SK-N-SH (cell line): Measurements from ENCODE around the gene PELI2. TPM values are rescaled to one million over a fixed set of nuclear protein-coding genes. Genes with fewer than 3 reads are reported as not detected.

Source experiments
- CTCF ChIA-PET: fragments of 300-600, 350-600 bp; formaldehyde crosslinking; extraction: SDS; loops from one replicate; lab custom pipeline; 2021; lab: Yijun Ruan, JAX
- POLR2A ChIA-PET: fragments of 350-600 bp; sonication (Branson Sonifier 250); formaldehyde crosslinking; extraction: SDS; loops from one replicate; lab custom pipeline; 2020; ENCODE audit warnings: antibody characterized with exemption, inconsistent platforms; lab: Yijun Ruan, JAX
- DNase-seq: peaks from one replicate; pipeline ENCODE4 v3.0.0; 2012
- H2AFZ ChIP-seq: fragments of 200-600 bp; sonication (generic); 2 replicates; pipeline ENCODE4 v1.8.1; 2016; ENCODE audit warnings: antibody characterized with exemption, mild to moderate bottlenecking, low read depth
- H3F3A ChIP-seq: fragments of 200-600 bp; sonication (generic); replicated peaks from 2 replicates; pipeline ENCODE3; 2016; ENCODE audit warnings: antibody characterized with exemption, mild to moderate bottlenecking; ENCODE audit not compliant: insufficient read depth
- H3K27ac ChIP-seq, 2 experiments: fragments of 200-500 bp in 1 of 2; fragments of 200-600 bp in 1 of 2; sonication (Bioruptor generic) in 1 of 2; sonication (generic), shearing (Covaris generic) in 1 of 2; 2 replicates each; pipeline versions ENCODE4 v1.5.1 to v1.6.1; 2014 to 2016; ENCODE audit warnings: low read depth in 2 of 2, inconsistent platforms in 1 of 2, low read length in 1 of 2, mild to moderate bottlenecking in 1 of 2, mixed read lengths in 1 of 2
- H3K27me3 ChIP-seq: fragments of 200-600 bp; sonication (generic), shearing (Covaris generic); 2 replicates; pipeline ENCODE4 v1.6.1; 2016; ENCODE audit warnings: mixed run types; ENCODE audit not compliant: insufficient read depth
- H3K36me3 ChIP-seq, 2 experiments: fragments of 200-500 bp in 1 of 2; fragments of 200-600 bp in 1 of 2; sonication (Bioruptor generic) in 1 of 2; sonication (generic) in 1 of 2; replicated peaks in 1 of 2; 2 replicates each; pipeline versions ENCODE3 to v1.5.1; 2014 to 2016; ENCODE audit warnings: low read length in 1 of 2, mild to moderate bottlenecking in 1 of 2; ENCODE audit not compliant: insufficient read depth in 2 of 2, control insufficient read depth in 1 of 2
- H3K4me1 ChIP-seq, 2 experiments: fragments of 200-500 bp in 1 of 2; fragments of 200-600 bp in 1 of 2; sonication (Bioruptor generic) in 1 of 2; sonication (generic), shearing (Covaris generic) in 1 of 2; 2 replicates each; pipeline versions ENCODE4 v1.5.1 to v1.6.1; 2014 to 2016; ENCODE audit warnings: low read depth in 1 of 2, low read length in 1 of 2, mixed run types in 1 of 2; ENCODE audit not compliant: insufficient read depth in 2 of 2, control insufficient read depth in 1 of 2
- H3K4me2 ChIP-seq: fragments of 200-600 bp; sonication (generic), shearing (Covaris generic); 2 replicates; pipeline ENCODE4 v1.6.1; 2017; ENCODE audit warnings: mixed run types
- H3K4me3 ChIP-seq, 2 experiments: fragments of 200-500 bp in 1 of 2; fragments of 200-600 bp in 1 of 2; sonication (Bioruptor generic) in 1 of 2; sonication (generic), shearing (Covaris generic) in 1 of 2; 2 replicates each; pipeline versions ENCODE4 v1.5.1 to v1.8.1; 2014 to 2016; ENCODE audit warnings: low read depth in 2 of 2, inconsistent platforms in 1 of 2, low read length in 1 of 2, mild to moderate bottlenecking in 1 of 2, mixed read lengths in 1 of 2, moderate library complexity in 1 of 2
- H3K79me2 ChIP-seq: fragments of 200-600 bp; sonication (generic); 2 replicates; pipeline ENCODE4 v1.8.1; 2017; ENCODE audit warnings: mild to moderate bottlenecking; ENCODE audit not compliant: insufficient read depth
- H3K9ac ChIP-seq: fragments of 200-600 bp; sonication (generic); 2 replicates; pipeline ENCODE4 v1.6.1; 2017; ENCODE audit warnings: mixed run types
- H3K9me2 ChIP-seq: fragments of 200-600 bp; sonication (generic); 2 replicates; pipeline ENCODE4 v1.6.1; 2017; ENCODE audit warnings: mixed run types
- H3K9me3 ChIP-seq: fragments of 200-600 bp; sonication (generic); 2 replicates; pipeline ENCODE4 v1.6.1; 2017; ENCODE audit warnings: mixed run types, mild to moderate bottlenecking, moderate library complexity
- H4K20me1 ChIP-seq: fragments of 200-600 bp; sonication (generic); 2 replicates; pipeline ENCODE4 v1.6.1; 2017; ENCODE audit warnings: mild to moderate bottlenecking, mixed run types; ENCODE audit not compliant: insufficient read depth
- CHD2 ChIP-seq: fragments of 150-350 bp; IDR thresholded peaks from 2 replicates; pipeline ENCODE4 v1.6.1; 2018; ENCODE audit warnings: low read length; ENCODE audit not compliant: partially characterized antibody
- ELF1 ChIP-seq: IDR thresholded peaks from 2 replicates; pipeline ENCODE4 v1.4.0; 2012
- EZH2phosphoT487 ChIP-seq: fragments of 200-600 bp; sonication (generic); IDR thresholded peaks from 2 replicates; pipeline ENCODE4 v1.6.1; 2017; ENCODE audit warnings: low read depth, mixed run types, mild to moderate bottlenecking, antibody characterized with exemption, moderate library complexity, borderline replicate concordance
- FOXM1 ChIP-seq: IDR thresholded peaks from 2 replicates; pipeline ENCODE4 v1.4.0; 2012; ENCODE audit warnings: low read depth, mild to moderate bottlenecking
- GATA2 ChIP-seq: sonication (generic); formaldehyde crosslinking; IDR thresholded peaks from 2 replicates; pipeline ENCODE4 v1.5.0; 2020; ENCODE audit warnings: mild to moderate bottlenecking, missing genetic modification reagents
- JUND ChIP-seq: IDR thresholded peaks from 2 replicates; pipeline ENCODE4 v1.4.0; 2012
- MEF2A ChIP-seq: IDR thresholded peaks from 2 replicates; pipeline ENCODE4 v1.4.0; 2012; ENCODE audit warnings: low read depth, borderline replicate concordance
- MXI1 ChIP-seq: IDR thresholded peaks from 2 replicates; pipeline ENCODE4 v1.6.1; 2012; ENCODE audit warnings: mild to moderate bottlenecking, low read depth, low read length, improper control_type of control experiment
- POLR2AphosphoS5 ChIP-seq: IDR thresholded peaks from 2 replicates; pipeline ENCODE4 v1.6.1; 2012; ENCODE audit warnings: low read depth, low read length
- RAD21 ChIP-seq: IDR thresholded peaks from 2 replicates; pipeline ENCODE4 v1.6.1; 2012; ENCODE audit warnings: mild to moderate bottlenecking, low read length
- RCOR1 ChIP-seq: fragments of 150-350 bp; IDR thresholded peaks from 2 replicates; pipeline ENCODE4 v1.6.1; 2017; ENCODE audit warnings: antibody characterized with exemption, low read length
- RFX5 ChIP-seq: IDR thresholded peaks from 2 replicates; pipeline ENCODE4 v1.6.1; 2012; ENCODE audit warnings: mild to moderate bottlenecking, improper control_type of control experiment, low read length
- SIN3A ChIP-seq: IDR thresholded peaks from 2 replicates; pipeline ENCODE4 v1.6.1; 2012; ENCODE audit warnings: low read depth, mild to moderate bottlenecking, low read length, moderate library complexity, borderline replicate concordance
- WGBS: methylation state at CpG from one replicate; pipeline ENCODE4 v1.1.6; 2017; ENCODE audit warnings: low lambda C conversion rate; 5-methylcytosine and 5-hydroxymethylcytosine counted together
- polyA plus RNA-seq, 3 experiments: library from polyadenylated mRNA; depleted of rRNA; stranded (reverse); fragments of >200 nt; gene quantifications; 2 replicates each; pipeline ENCODE4 v1.2.3, GENCODE V29; 2012
- TF ChIP-seq, protein P1 (sequence below): fragments of 150-350 bp; IDR thresholded peaks from 2 replicates; pipeline ENCODE4 v1.6.1; 2016; ENCODE audit warnings: mild to moderate bottlenecking, low read depth, low read length
- TF ChIP-seq, protein P2 (sequence below): IDR thresholded peaks from 2 replicates; pipeline ENCODE4 v1.4.0; 2012; ENCODE audit warnings: low read depth, borderline replicate concordance
- TF ChIP-seq, protein P3 (sequence below): fragments of 150-350 bp; IDR thresholded peaks from 2 replicates; pipeline ENCODE4 v1.6.1; 2017; ENCODE audit warnings: antibody characterized with exemption, low read length, low read depth, borderline replicate concordance
- TF ChIP-seq, protein P4 (sequence below): IDR thresholded peaks from 2 replicates; pipeline ENCODE4 v1.6.1; 2012; ENCODE audit warnings: mild to moderate bottlenecking, low read depth, low read length, moderate library complexity

Gene PELI2
- polyA plus RNA-seq, 1 of the 3 experiments (the other 2 are of a cell fraction): not detected

DNA sequence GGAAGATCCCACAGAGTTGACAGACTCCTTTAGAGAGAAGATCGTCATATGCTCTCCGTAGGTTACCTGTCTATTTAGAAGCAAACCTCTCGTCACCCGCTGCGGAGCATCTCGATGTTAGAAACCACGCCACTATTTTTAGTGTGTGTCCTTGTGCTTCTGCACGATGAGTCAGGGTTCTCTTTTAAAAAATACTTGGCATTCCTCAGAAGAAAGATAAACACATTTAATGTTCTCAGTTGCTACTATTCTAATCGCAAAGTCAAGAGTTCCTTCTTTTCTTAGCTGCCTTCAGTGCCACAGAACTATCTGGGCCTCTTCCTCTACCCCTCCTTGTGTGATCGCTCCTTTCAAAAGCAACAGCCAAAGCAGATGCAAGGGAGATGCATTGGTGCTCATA lies 192.4 kb downstream of the PELI2 start (continued):
- no peak for TF ChIP-seq POLR2AphosphoS5
- no peak for TF ChIP-seq FOXM1
- no peak for TF ChIP-seq MEF2A
- TF ChIP-seq EZH2phosphoT487: no peak
- no peak for TF ChIP-seq RFX5
- TF ChIP-seq RAD21: no peak
- TF ChIP-seq GATA2 (CRISPR knock-in tag): no peak
- TF ChIP-seq, protein P1, sequence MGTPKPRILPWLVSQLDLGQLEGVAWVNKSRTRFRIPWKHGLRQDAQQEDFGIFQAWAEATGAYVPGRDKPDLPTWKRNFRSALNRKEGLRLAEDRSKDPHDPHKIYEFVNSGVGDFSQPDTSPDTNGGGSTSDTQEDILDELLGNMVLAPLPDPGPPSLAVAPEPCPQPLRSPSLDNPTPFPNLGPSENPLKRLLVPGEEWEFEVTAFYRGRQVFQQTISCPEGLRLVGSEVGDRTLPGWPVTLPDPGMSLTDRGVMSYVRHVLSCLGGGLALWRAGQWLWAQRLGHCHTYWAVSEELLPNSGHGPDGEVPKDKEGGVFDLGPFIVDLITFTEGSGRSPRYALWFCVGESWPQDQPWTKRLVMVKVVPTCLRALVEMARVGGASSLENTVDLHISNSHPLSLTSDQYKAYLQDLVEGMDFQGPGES: no peak
- no peak for TF ChIP-seq CHD2
- no peak for TF ChIP-seq SIN3A
- TF ChIP-seq ELF1: no peak

DNA sequence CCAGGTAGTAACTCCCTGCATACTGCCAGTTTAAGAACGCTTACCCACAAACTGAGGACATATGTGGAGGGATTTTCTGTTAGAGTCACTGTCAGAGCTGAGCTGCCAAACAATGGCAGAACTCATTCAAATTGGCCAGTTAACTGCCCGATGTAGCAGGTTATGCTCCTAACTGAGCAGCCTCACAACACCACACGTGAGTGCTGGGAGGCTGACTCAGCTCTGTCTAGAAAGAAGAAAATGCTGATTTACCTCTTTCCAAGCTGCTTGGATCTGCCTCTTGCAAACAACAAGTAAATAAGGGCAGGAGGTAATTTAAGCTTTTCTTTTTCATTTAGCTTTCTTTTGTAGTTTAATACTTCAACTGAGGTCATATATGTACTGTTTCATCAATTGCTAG lies 195.6 kb downstream of the PELI2 start:
- Histone ChIP-seq H3K27ac (no peak overlapping the region), H3K4me1 (no peaks in the 10 kb centered on the region), H3K9me3 (no peaks in the 10 kb centered on the region), H4K20me1 (no peaks in the 10 kb centered on the region)
- ChIA-PET POLR2A (no interaction called here), CTCF (no interaction called here)
- WGBS: 7% methylated on average over 3 of the region's 3 CpGs
- TF ChIP-seq RCOR1 (no peak), MXI1 (no peak)
- TF ChIP-seq, all 33 proteins: peak for 0
- Histone ChIP-seq H2AFZ (no peak overlapping the region), H3K9ac (no peak overlapping the region), H3K79me2 (no peaks in the 10 kb centered on the region), H3F3A (no peaks in the 10 kb centered on the region), H3K36me3 (no peaks in the 10 kb centered on the region), H3K4me2 (no peak overlapping the region), H3K9me2 (no peaks in the 10 kb centered on the region), H3K27me3 (peaks cover 62% of the 10 kb centered on the region), H3K4me3 (no peak overlapping the region)
- no peak for DNase-seq

DNA sequence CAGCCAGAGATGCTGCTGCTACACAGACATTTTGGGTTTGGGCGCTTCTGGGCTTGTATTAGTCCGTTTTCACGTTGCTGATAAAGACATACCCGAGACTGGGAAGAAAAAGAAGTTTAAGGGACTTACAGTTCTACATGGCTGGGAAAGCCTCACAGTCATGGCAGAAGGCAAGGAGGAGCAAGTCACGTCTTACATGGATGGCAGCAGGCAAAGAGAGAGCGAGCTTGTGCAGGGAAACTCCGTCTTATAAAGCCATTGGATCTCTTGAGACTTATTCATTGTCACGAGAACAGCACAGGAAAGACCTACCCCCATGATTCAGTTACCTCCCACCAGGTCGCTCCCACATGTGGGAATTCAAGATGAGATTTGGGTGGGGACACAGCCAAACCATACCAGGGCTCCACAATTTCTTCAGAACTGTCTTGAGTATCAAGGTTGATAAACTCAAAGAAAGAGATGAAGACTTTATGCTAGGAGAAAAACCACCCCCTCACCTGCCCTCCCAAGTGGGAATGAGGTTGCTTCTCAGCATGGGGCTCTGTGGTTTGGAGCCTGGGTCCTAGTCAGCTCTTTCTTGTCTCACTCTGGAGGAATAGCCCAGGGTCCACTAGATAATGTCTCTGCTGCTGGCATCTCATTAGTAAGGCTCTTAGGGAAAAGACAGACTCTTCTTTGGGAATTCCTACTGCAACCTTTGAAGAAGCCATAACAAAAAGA lies 200.3 kb downstream of the PELI2 start:
- no peak overlapping the region for H3K9ac ChIP-seq
- no peak overlapping the region for H2AFZ ChIP-seq
- no peak overlapping the region for H3K27ac ChIP-seq
- ChIA-PET CTCF (interaction anchor here (1.2 kb wide), 1 partner anchor 880 kb away, joined by 3 read pairs; no protein-coding TSS in a partner anchor), POLR2A (no interaction called here)
- H3K79me2 ChIP-seq: no peaks in the 10 kb centered on the region
- H3F3A ChIP-seq: no peaks in the 10 kb centered on the region
- no peak overlapping the region for H3K4me2 ChIP-seq
- H3K9me3 ChIP-seq: no peaks in the 10 kb centered on the region
- no peaks in the 10 kb centered on the region for H4K20me1 ChIP-seq
- H3K27me3 ChIP-seq: peaks cover 49% of the 10 kb centered on the region
- no peaks in the 10 kb centered on the region for H3K4me1 ChIP-seq
- TF ChIP-seq, protein P2, sequence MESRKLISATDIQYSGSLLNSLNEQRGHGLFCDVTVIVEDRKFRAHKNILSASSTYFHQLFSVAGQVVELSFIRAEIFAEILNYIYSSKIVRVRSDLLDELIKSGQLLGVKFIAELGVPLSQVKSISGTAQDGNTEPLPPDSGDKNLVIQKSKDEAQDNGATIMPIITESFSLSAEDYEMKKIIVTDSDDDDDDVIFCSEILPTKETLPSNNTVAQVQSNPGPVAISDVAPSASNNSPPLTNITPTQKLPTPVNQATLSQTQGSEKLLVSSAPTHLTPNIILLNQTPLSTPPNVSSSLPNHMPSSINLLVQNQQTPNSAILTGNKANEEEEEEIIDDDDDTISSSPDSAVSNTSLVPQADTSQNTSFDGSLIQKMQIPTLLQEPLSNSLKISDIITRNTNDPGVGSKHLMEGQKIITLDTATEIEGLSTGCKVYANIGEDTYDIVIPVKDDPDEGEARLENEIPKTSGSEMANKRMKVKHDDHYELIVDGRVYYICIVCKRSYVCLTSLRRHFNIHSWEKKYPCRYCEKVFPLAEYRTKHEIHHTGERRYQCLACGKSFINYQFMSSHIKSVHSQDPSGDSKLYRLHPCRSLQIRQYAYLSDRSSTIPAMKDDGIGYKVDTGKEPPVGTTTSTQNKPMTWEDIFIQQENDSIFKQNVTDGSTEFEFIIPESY: no peak
- no peak for TF ChIP-seq JUND
- TF ChIP-seq RCOR1: no peak
- TF ChIP-seq, protein P3, sequence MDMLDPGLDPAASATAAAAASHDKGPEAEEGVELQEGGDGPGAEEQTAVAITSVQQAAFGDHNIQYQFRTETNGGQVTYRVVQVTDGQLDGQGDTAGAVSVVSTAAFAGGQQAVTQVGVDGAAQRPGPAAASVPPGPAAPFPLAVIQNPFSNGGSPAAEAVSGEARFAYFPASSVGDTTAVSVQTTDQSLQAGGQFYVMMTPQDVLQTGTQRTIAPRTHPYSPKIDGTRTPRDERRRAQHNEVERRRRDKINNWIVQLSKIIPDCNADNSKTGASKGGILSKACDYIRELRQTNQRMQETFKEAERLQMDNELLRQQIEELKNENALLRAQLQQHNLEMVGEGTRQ: no peak
- TF ChIP-seq, protein P4, sequence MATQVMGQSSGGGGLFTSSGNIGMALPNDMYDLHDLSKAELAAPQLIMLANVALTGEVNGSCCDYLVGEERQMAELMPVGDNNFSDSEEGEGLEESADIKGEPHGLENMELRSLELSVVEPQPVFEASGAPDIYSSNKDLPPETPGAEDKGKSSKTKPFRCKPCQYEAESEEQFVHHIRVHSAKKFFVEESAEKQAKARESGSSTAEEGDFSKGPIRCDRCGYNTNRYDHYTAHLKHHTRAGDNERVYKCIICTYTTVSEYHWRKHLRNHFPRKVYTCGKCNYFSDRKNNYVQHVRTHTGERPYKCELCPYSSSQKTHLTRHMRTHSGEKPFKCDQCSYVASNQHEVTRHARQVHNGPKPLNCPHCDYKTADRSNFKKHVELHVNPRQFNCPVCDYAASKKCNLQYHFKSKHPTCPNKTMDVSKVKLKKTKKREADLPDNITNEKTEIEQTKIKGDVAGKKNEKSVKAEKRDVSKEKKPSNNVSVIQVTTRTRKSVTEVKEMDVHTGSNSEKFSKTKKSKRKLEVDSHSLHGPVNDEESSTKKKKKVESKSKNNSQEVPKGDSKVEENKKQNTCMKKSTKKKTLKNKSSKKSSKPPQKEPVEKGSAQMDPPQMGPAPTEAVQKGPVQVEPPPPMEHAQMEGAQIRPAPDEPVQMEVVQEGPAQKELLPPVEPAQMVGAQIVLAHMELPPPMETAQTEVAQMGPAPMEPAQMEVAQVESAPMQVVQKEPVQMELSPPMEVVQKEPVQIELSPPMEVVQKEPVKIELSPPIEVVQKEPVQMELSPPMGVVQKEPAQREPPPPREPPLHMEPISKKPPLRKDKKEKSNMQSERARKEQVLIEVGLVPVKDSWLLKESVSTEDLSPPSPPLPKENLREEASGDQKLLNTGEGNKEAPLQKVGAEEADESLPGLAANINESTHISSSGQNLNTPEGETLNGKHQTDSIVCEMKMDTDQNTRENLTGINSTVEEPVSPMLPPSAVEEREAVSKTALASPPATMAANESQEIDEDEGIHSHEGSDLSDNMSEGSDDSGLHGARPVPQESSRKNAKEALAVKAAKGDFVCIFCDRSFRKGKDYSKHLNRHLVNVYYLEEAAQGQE: no peak
- no peak overlapping the region for H3K4me3 ChIP-seq
- H3K36me3 ChIP-seq: no peaks in the 10 kb centered on the region
- 9% methylated on average over 9 of the region's 9 CpGs for WGBS
- no peaks in the 10 kb centered on the region for H3K9me2 ChIP-seq
- DNase-seq: no peak
